ENCODE data around the gene SHANK1. TPM values are rescaled to one million over a fixed set of nuclear protein-coding genes. Genes with fewer than 3 reads are reported as not detected.

The SHANK1 gene
- total RNA-seq, 2 donors from 2014 or later, result 0.22 to 0.29 TPM

GRCh38 chr19:50651174-50651573 lies 68.4 kb downstream of the SHANK1 start:
- TF ChIP-seq CTCF (IDR thresholded peaks at IDR 0.05), result no peak
- DNase-seq, result no peak
- H3K36me3 ChIP-seq, result no peaks in the 10 kb centered on the region
- no peaks in the 10 kb centered on the region for H3K4me1 ChIP-seq
- H3K27me3 ChIP-seq, result no peaks in the 10 kb centered on the region
- H3K4me3 ChIP-seq, result no peak overlapping the region
- no peak overlapping the region for H3K9ac ChIP-seq (ENCODE audit: low read depth in 2 of 2, low read length in 2 of 2)
- intact Hi-C loops (cut with DNase I), result no loop called here
- no peak overlapping the region for H3K27ac ChIP-seq
- H3K9me3 ChIP-seq, result no peaks in the 10 kb centered on the region

- Histone ChIP-seq H3K27me3 (no peaks in the 10 kb centered on the region), H3K4me3 (no peak within 1 kb of the TSS), H3K27ac (no peak within 1 kb of the TSS), H3K9me3 (no peaks in the 10 kb centered on the region), H3K4me1 (no peaks in the 10 kb centered on the region), H3K9ac (ENCODE audit: low read depth in 2 of 2, low read length in 2 of 2) (no peak within 1 kb of the TSS), H3K36me3 (no peaks in the 10 kb centered on the region)
- TF ChIP-seq CTCF (IDR thresholded peaks at IDR 0.05), result no peak
- intact Hi-C loops (cut with DNase I), result no loop called here
- no peak for DNase-seq
These were observed 69.9 kb downstream of the SHANK1 start, which contains the start of gene C19orf81 for GRCh38 chr19:50649433-50650391. TSS of gene C19orf81 (plus strand) at chr19:50649445. CDS start at chr19:50649445, 0 bp downstream.

GRCh38 chr19:50648659-50649058 lies 70.9 kb downstream of the SHANK1 start:
- TF ChIP-seq CTCF (IDR thresholded peaks at IDR 0.05), result no peak
- H3K36me3 ChIP-seq, result no peaks in the 10 kb centered on the region
- intact Hi-C loops (cut with DNase I), result no loop called here
- H3K27me3 ChIP-seq, result no peaks in the 10 kb centered on the region
- DNase-seq, result no peak
- no peak overlapping the region for H3K27ac ChIP-seq
- H3K9ac ChIP-seq (ENCODE audit: low read depth in 2 of 2, low read length in 2 of 2), result no peak overlapping the region
- H3K4me3 ChIP-seq, result no peak overlapping the region
- no peaks in the 10 kb centered on the region for H3K9me3 ChIP-seq
- no peaks in the 10 kb centered on the region for H3K4me1 ChIP-seq

DNA sequence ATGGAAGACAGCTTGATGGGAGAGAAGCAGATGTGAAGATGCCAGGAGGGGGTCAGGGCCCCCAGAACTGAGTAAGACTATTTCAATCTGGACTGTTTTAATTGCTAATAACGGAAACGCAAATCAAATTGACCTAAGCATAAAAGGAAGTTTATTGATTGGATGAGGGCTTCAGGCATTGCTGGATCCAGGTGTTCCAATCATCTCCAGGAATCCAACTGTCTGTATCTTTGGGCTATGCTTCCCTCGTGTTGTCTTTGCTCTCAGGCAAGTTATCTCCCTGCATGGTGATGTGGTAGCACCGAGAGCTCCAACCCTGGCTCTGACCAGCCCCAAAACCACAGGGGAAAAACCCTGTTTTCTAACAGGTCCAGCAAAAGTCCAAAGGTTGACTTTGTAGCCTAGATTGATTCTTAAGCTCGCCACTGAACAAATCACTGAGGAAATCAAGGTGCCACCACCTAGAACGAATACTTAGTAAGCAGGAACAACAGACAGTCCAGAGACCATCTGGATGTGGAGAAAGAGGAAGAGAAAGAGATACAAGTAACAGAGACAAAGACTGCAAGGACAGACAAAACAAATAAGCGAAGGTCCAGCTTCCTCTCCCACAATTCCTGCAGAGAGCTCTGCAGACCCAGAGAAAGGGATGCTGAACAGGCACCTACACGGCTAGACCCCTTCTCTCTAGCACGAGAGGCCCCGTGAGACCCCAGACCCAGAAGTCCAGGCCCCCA lies 71.6 kb downstream of the SHANK1 start:
- TF ChIP-seq CTCF (IDR thresholded peaks at IDR 0.05), result no peak
- no peaks in the 10 kb centered on the region for H3K27me3 ChIP-seq
- DNase-seq, result no peak
- H3K4me1 ChIP-seq, result no peaks in the 10 kb centered on the region
- intact Hi-C loops (cut with DNase I), result no loop called here
- no peak overlapping the region for H3K9ac ChIP-seq (ENCODE audit: low read depth in 2 of 2, low read length in 2 of 2)
- no peak overlapping the region for H3K4me3 ChIP-seq
- no peaks in the 10 kb centered on the region for H3K9me3 ChIP-seq
- no peaks in the 10 kb centered on the region for H3K36me3 ChIP-seq
- H3K27ac ChIP-seq, result no peak overlapping the region

DNA sequence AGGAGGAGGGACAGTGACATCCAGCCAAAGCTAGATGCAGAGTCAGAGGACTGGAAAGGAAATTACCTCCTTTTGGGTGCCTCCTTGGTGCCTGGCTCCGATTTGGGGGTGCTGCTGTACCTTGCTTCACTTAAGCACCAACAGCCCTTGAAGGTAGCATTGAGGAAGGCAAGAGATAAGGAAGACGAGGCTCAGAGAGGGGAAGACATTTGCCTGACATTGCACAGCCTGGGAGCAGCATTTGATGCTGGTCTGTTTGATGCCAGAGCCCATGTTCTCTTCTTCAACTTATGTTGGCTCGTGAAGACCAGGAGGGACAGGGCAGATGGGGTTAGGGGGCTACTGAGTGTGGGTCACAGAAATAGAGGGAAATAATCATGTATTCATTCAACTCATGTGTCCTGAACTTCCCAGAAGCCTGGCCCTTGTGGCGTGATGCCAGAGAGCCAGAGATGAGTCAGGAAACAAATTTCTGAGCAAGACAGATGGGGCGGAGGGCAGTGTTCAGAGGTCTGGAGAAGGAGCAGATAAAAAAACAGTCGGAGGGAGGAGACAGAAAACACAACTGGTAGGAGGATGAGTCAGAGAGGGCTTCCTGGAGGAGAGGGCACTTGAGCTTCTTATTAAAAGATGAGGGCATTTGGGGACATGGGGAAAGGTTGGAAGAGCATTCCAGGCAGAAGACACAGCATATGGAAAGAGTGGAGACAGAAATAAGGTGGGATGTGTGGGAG lies 73.4 kb downstream of the SHANK1 start:
- Histone ChIP-seq H3K4me1 (no peaks in the 10 kb centered on the region), H3K27ac (no peak overlapping the region), H3K27me3 (no peaks in the 10 kb centered on the region), H3K4me3 (no peak overlapping the region), H3K9me3 (no peaks in the 10 kb centered on the region), H3K36me3 (no peaks in the 10 kb centered on the region), H3K9ac (ENCODE audit: low read depth in 2 of 2, low read length in 2 of 2) (no peak overlapping the region)
- TF ChIP-seq CTCF (IDR thresholded peaks at IDR 0.05), result no peak
- intact Hi-C loops (cut with DNase I), result no loop called here
- DNase-seq, result no peak

Data from colonic mucosa (tissue), 4 donors.